B cell (primary cell): ENCODE data around the gene TMEM41B.

Experiments used
- CTCF ChIP-seq: fragments of 200-600 bp; IDR thresholded peaks from one replicate; pipeline ENCODE4 v1.8.0; 2022; ENCODE audit warnings: antibody characterized with exemption, mild to moderate bottlenecking
- EZH2 ChIP-seq: IDR thresholded peaks from 2 replicates; pipeline ENCODE4 v1.6.1; 2012; ENCODE audit warnings: borderline replicate concordance, low read depth, mild to moderate bottlenecking, moderate library complexity, low read length; ENCODE audit not compliant: insufficient read depth, poor library complexity, severe bottlenecking

- TF ChIP-seq CTCF: no peak
- no peak for TF ChIP-seq EZH2
Observed at GRCh38 chr11:9320047-9320446, 5.7 kb upstream of the TMEM41B start.
